Measurements from ENCODE around the gene TWIST2.

- TF ChIP-seq CTCF (IDR thresholded peaks at IDR 0.05), result no peak
- TF ChIP-seq EP300 (IDR thresholded peaks at IDR 0.05), result no peak
Observed at GRCh38 chr2:238820916-238821315, 27.0 kb upstream of the TWIST2 start.

All from tibial nerve (tissue), 4 donors.